HG03039 (cell line): Measurements from ENCODE around the gene RGS3.

ENCODE experiments used
- ATAC-seq: cut with Tn5 transposase; IDR thresholded peaks from one replicate; pipeline ENCODE4 v1.9.1; 2021; ENCODE audit warnings: mild to moderate bottlenecking, moderate library complexity; ENCODE audit not compliant: unreplicated experiment

The RGS3 gene

GRCh38 chr9:113582698-113583200 is 119.2 kb downstream of the RGS3 start:
- ATAC-seq = no peak

- no peak for ATAC-seq
Observed at GRCh38 chr9:113583511-113584427, 120.2 kb downstream of the RGS3 start.

GRCh38 chr9:113584428-113585084 is 121.0 kb downstream of the RGS3 start:
- no peak for ATAC-seq

- ATAC-seq = no peak
Observed at GRCh38 chr9:113585085-113585442, 121.5 kb downstream of the RGS3 start.

GRCh38 chr9:113585555-113585954 is 122.0 kb downstream of the RGS3 start:
- ATAC-seq = no peak

GRCh38 chr9:113587471-113588031 is 124.0 kb downstream of the RGS3 start:
- ATAC-seq = no peak

GRCh38 chr9:113588242-113588810 is 124.8 kb downstream of the RGS3 start:
- ATAC-seq = no peak

- ATAC-seq = no peak
Observed at GRCh38 chr9:113588936-113589335, 125.4 kb downstream of the RGS3 start.

GRCh38 chr9:113589407-113589806 is 125.9 kb downstream of the RGS3 start:
- no peak for ATAC-seq

GRCh38 chr9:113589890-113590289 is 126.4 kb downstream of the RGS3 start:
- ATAC-seq = no peak

- no peak for ATAC-seq
Observed at GRCh38 chr9:113590389-113590788, 126.9 kb downstream of the RGS3 start.

GRCh38 chr9:113590991-113591898 is 127.7 kb downstream of the RGS3 start:
- peak; percentile 57 for ATAC-seq

GRCh38 chr9:113591899-113592625 is 128.5 kb downstream of the RGS3 start:
- no peak for ATAC-seq

GRCh38 chr9:113592876-113593575 is 129.5 kb downstream of the RGS3 start:
- no peak for ATAC-seq

GRCh38 chr9:113593682-113594281 is 130.3 kb downstream of the RGS3 start:
- peak; percentile 52 for ATAC-seq

- ATAC-seq = no peak
Observed at GRCh38 chr9:113594484-113595299, 131.2 kb downstream of the RGS3 start.

GRCh38 chr9:113596616-113597320 is 133.2 kb downstream of the RGS3 start:
- ATAC-seq = no peak
